Ramos (cell line): ENCODE results near the gene GJA3.

ENCODE experiments used
- in situ Hi-C: fragments of 300-500 bp; cut with MboI; formaldehyde crosslinking; loops from one replicate; pipeline ENCODE4 v1.14.3; 2022; ENCODE audit warnings: low sequenced_read_pairs; ENCODE audit not compliant: unreplicated experiment

GJA3 gene

DNA sequence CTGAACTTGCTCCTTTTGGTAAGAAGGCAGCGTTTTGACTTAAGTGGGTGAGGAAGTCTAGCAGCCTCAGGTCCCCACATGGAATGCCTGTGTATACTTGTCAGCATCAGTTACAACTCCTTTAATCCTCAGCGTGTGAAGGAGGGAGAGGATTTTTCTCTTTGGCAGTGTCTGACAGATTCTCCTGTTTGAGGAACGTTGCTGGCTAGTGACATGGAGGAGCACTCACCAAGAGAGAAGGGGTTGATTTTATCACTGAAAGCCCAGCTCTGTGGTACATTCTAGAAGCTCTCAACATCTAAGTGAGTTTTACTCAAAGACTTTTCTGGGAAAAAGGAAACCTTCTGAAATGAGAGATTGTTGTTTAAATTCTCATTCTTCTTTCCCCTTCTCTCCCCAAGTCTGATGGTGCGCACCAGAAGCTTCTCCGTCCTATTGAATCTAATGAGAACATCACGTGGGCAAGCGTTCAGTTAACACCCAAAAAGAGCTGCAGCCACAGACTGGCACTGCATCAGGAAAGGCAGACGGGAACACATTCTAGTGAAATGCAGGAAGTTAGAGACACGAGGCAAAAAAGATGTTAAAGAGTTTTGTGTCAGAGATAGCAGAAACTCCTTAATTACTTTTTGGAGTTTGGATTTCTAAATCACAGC, 58.2 kb downstream of the GJA3 start:
- in situ Hi-C loops, result no loop called here

DNA sequence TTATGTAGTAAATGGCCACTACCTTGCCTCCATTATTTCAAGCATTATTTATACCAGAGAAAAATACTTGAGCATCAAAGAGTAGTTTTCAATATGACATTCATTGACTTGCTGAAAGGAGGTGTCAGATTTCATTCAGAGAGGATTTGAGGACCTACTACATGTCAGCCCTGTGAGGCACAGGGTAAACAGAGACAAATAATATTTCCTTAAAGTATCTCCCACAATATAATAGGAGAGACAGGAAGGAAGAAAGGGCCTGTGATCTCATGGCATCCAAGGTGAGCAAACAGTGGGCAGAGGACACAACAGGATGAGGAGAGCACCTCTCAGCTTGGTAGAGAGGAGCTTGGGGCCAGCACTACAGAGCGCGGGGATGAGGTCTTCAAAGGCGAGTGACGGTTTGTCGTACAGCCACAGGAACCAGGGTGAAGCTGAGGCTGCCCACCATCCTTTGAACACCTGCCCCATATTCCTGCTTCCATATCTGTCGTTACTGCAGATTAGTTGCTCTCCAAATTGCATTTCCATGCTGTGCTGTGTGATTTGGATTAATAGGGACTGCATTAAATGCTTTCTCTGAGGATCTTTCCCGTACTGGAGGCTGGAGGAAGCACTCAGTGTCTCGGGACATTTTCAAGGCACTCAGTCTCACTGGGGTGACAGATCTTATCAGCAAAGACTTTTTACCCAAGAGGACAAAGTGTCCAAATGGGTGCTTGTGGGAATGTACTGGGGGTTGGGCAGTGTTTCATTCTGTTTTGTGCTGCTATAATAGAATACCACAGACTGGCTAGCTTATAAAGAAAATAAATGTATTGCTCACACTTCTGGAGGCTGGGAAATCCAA, 59.2 kb downstream of the GJA3 start:
- in situ Hi-C loops, result no loop called here

DNA sequence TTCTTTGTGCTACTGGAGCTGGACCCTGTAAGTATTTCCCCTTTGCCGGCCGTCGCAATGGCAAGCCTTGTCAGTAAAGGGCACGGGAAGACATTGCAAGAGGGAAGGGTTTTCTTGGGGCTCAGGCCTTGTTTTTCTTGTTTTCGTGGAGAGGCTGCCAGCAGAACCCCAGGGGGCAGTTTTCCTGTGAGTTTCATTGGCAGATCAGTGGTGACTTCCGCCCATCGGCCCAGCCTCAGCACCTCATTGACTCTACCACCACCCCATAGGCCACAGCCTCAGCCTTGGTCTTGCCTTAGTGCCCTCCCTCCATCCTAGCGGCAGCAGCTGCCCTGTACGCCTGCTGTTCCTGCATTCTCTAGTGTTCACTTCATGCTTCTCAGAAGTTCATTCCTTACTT, 61.5 kb downstream of the GJA3 start:
- in situ Hi-C loops, result no loop called here

DNA sequence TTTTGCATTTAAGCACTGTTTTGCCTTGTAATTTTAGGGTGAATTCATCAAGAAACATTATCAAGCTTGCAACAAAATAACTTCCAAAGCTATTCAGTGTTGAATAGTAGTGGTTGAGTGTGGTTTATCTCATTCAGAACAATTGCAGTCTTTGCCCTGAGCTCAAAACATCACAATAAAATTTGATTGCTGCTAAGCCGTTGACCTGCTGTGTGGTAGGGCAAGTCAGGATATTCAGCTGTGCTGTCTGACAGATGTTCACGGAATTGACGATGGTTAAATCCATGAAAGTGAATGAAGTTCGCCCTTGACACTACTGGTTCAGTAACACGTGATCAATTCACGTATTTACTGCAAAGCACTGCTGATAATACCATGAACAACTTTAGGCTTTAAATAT, 66.9 kb downstream of the GJA3 start:
- in situ Hi-C loops, result no loop called here

DNA sequence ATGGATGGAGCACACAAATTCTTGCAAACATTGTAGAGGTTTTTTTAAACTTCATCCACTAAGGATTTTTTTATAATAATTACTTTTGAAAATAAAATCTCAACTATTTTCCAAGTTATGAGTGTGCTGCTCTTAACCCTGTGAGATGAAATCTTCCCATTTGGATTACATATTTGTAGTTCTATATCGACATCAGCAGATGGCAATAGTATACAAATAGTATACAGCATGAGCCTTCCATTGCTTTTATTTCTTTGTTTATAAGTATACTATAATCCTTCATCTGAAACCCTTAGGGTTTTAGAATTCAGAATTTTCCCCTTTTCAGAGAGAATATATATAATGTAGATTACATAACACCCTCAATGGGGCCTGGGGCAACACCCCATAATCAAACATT, 70.5 kb downstream of the GJA3 start:
- in situ Hi-C loops, result no loop called here
